Ishikawa (cell line): ENCODE data around the gene KIAA0586.

ENCODE experiments used
- CREB1 ChIP-seq: IDR thresholded peaks from 2 replicates; pipeline ENCODE4 v1.6.1; 2012; ENCODE audit warnings: low read depth
- EP300 ChIP-seq: IDR thresholded peaks from 2 replicates; pipeline ENCODE4 v1.6.1; 2012; ENCODE audit warnings: borderline replicate concordance
- FOXM1 ChIP-seq: IDR thresholded peaks from 2 replicates; pipeline ENCODE4 v1.6.1; 2012; ENCODE audit warnings: low read depth, borderline replicate concordance
- MAX ChIP-seq: IDR thresholded peaks from 2 replicates; pipeline ENCODE4 v1.6.1; 2012
- NFIC ChIP-seq: IDR thresholded peaks from 2 replicates; pipeline ENCODE4 v1.6.1; 2012
- RAD21 ChIP-seq: IDR thresholded peaks from 2 replicates; pipeline ENCODE4 v1.6.1; 2012; ENCODE audit warnings: low read depth
- REST ChIP-seq: IDR thresholded peaks from 2 replicates; pipeline ENCODE4 v1.6.1; 2012; ENCODE audit warnings: low read depth, mild to moderate bottlenecking
- TAF1 ChIP-seq: IDR thresholded peaks from 2 replicates; pipeline ENCODE4 v1.6.1; 2012; ENCODE audit warnings: low read depth, mild to moderate bottlenecking
- YY1 ChIP-seq: IDR thresholded peaks from 2 replicates; pipeline ENCODE4 v1.6.1; 2012; ENCODE audit warnings: low read depth

- TF ChIP-seq EP300: no peak
- no peak for TF ChIP-seq FOXM1
- no peak for TF ChIP-seq CREB1
- TF ChIP-seq NFIC: no peak
- TF ChIP-seq MAX: no peak
- TF ChIP-seq TAF1: no peak
- TF ChIP-seq REST: no peak
- no peak for TF ChIP-seq RAD21
- no peak for TF ChIP-seq YY1
Measured at GRCh38 chr14:58408681-58409215, 18.8 kb upstream of the KIAA0586 start.
